22Rv1 (cell line): ENCODE results near the gene ZNF407.

ENCODE experiments used
- CTCF ChIP-seq: fragments of 450-650 bp; IDR thresholded peaks from 2 replicates; pipeline ENCODE4 v1.5.1; 2017; ENCODE audit warnings: mild to moderate bottlenecking
- ZFX ChIP-seq: fragments of 450-650 bp; IDR thresholded peaks from 2 replicates; pipeline ENCODE4 v1.6.1; 2017; ENCODE audit warnings: antibody characterized with exemption, borderline replicate concordance

GRCh38 chr18:75088622-75089211 is 491.0 kb downstream of the ZNF407 start:
- TF ChIP-seq CTCF (no peak), ZFX (no peak)
